ENCODE results near the gene DISP2. TPM values are rescaled to one million over a fixed set of nuclear protein-coding genes. Genes with fewer than 3 reads are reported as not detected.

Gene DISP2
- total and polyA plus RNA-seq, 2 of the 8 experiments (the other 6 are each of a cell fraction or from before 2014, with no cell fraction given) = 0.45 to 1.2 TPM

- TF ChIP-seq GABPA (IDR thresholded peaks at IDR 0.05; ENCODE audit: borderline replicate concordance, insufficient read depth, low read length) (no peak), SAP30 (IDR thresholded peaks at IDR 0.05; ENCODE audit: insufficient read depth, insufficient replicate concordance, low read length) (no peak), NRF1 (IDR thresholded peaks at IDR 0.05; ENCODE audit: low read depth, low read length) (no peak), ATF2 (IDR thresholded peaks at IDR 0.05; ENCODE audit: low read length) (no peak), SRF (IDR thresholded peaks at IDR 0.05; ENCODE audit: low read depth, low read length) (no peak), BACH1 (IDR thresholded peaks at IDR 0.05; ENCODE audit: low read length) (no peak), USF2 (IDR thresholded peaks at IDR 0.05; ENCODE audit: low read length) (no peak), TBP (IDR thresholded peaks at IDR 0.05; ENCODE audit: low read depth, low read length) (no peak), SP2 (IDR thresholded peaks at IDR 0.05; ENCODE audit: low read length) (no peak), TEAD4 (IDR thresholded peaks at IDR 0.05; ENCODE audit: low read depth, low read length) (no peak)
Measured at GRCh38 chr15:40347559-40348473, 10.2 kb upstream of the DISP2 start (continued).

Data from H1 (cell line).